KMS-11 (cell line): ENCODE measurements around the gene NLRC3.

Experiments used
- H2AFZ ChIP-seq: fragments of 200-600 bp; sonication (generic); 2 replicates; pipeline ENCODE4 v1.6.1; 2016; ENCODE audit warnings: antibody characterized with exemption, mixed run types, low read depth
- H3K27ac ChIP-seq: fragments of 200-600 bp; sonication (generic); 2 replicates; pipeline ENCODE4 v1.6.1; 2016; ENCODE audit warnings: mild to moderate bottlenecking, mixed run types
- H3K27me3 ChIP-seq: fragments of 200-600 bp; sonication (generic); 2 replicates; pipeline ENCODE4 v1.6.1; 2017; ENCODE audit warnings: mild to moderate bottlenecking, low read depth, mixed run types, moderate library complexity; ENCODE audit not compliant: insufficient read depth
- H3K36me3 ChIP-seq: fragments of 200-600 bp; sonication (generic); 2 replicates; pipeline ENCODE4 v1.6.1; 2017; ENCODE audit warnings: mild to moderate bottlenecking, mixed run types; ENCODE audit not compliant: insufficient read depth
- H3K4me1 ChIP-seq: fragments of 200-600 bp; sonication (generic); 2 replicates; pipeline ENCODE4 v1.6.1; 2016; ENCODE audit warnings: mild to moderate bottlenecking, low read depth, mixed run types; ENCODE audit not compliant: poor library complexity, severe bottlenecking
- H3K4me2 ChIP-seq: fragments of 200-600 bp; sonication (generic); 2 replicates; pipeline ENCODE4 v1.7.0; 2016; ENCODE audit warnings: mild to moderate bottlenecking, mixed run types
- H3K4me3 ChIP-seq: fragments of 200-600 bp; sonication (generic); IDR thresholded peaks from 2 replicates; pipeline ENCODE4 v1.6.1; 2017; ENCODE audit warnings: low read depth, low read length, mixed read lengths; ENCODE audit not compliant: insufficient read depth
- H3K79me2 ChIP-seq: fragments of 200-600 bp; sonication (generic); 2 replicates; pipeline ENCODE4 v1.6.1; 2016; ENCODE audit warnings: low read depth, mixed run types; ENCODE audit not compliant: insufficient read depth
- H3K9ac ChIP-seq: fragments of 200-600 bp; sonication (generic); 2 replicates; pipeline ENCODE4 v1.6.1; 2016; ENCODE audit warnings: mild to moderate bottlenecking, mixed run types
- H4K20me1 ChIP-seq: fragments of 200-600 bp; sonication (generic); 2 replicates; pipeline ENCODE4 v1.6.1; 2016; ENCODE audit warnings: mild to moderate bottlenecking, mixed run types; ENCODE audit not compliant: insufficient read depth
- CTCF ChIP-seq: fragments of 200-600 bp; sonication (generic); conservative IDR thresholded peaks from 2 replicates; pipeline ENCODE4 v1.6.1; 2017; ENCODE audit warnings: low read depth, mild to moderate bottlenecking, antibody characterized with exemption, low read length, moderate library complexity, mixed read lengths

The NLRC3 gene

GRCh38 chr16:3594316-3595109 is 17.3 kb upstream of the NLRC3 start:
- no peak overlapping the region for H3K27ac ChIP-seq
- no peak overlapping the region for H3K4me2 ChIP-seq
- H3K27me3 ChIP-seq: no peaks in the 10 kb centered on the region

GRCh38 chr16:3592559-3592958 is 15.4 kb upstream of the NLRC3 start:
- Histone ChIP-seq H3K9ac (no peak overlapping the region), H4K20me1 (no peaks in the 10 kb centered on the region), H3K36me3 (no peaks in the 10 kb centered on the region), H3K27me3 (no peaks in the 10 kb centered on the region), H3K4me1 (no peaks in the 10 kb centered on the region), H3K4me2 (no peak overlapping the region), H3K79me2 (no peaks in the 10 kb centered on the region), H2AFZ (no peak overlapping the region), H3K4me3 (no peak overlapping the region), H3K27ac (no peak overlapping the region)
- TF ChIP-seq CTCF: no peak

More at GRCh38 chr16:3594316-3595109, 17.3 kb upstream of the NLRC3 start:
- H2AFZ ChIP-seq: no peak overlapping the region
- TF ChIP-seq CTCF: no peak
- no peak overlapping the region for H3K4me3 ChIP-seq
- no peaks in the 10 kb centered on the region for H3K4me1 ChIP-seq
- no peaks in the 10 kb centered on the region for H3K79me2 ChIP-seq
- H3K36me3 ChIP-seq: no peaks in the 10 kb centered on the region
- no peak overlapping the region for H3K9ac ChIP-seq
- no peaks in the 10 kb centered on the region for H4K20me1 ChIP-seq

- no peak for TF ChIP-seq CTCF
- Histone ChIP-seq H3K27me3 (no peaks in the 10 kb centered on the region), H3K36me3 (no peaks in the 10 kb centered on the region)
Measured at GRCh38 chr16:3591991-3592390, 14.8 kb upstream of the NLRC3 start.

GRCh38 chr16:3591436-3591803 is 14.2 kb upstream of the NLRC3 start:
- Histone ChIP-seq H3K4me2 (no peak overlapping the region), H3K36me3 (no peaks in the 10 kb centered on the region), H2AFZ (no peak overlapping the region), H4K20me1 (no peaks in the 10 kb centered on the region), H3K4me1 (no peaks in the 10 kb centered on the region), H3K4me3 (no peak overlapping the region), H3K79me2 (no peaks in the 10 kb centered on the region), H3K27me3 (no peaks in the 10 kb centered on the region), H3K27ac (no peak overlapping the region), H3K9ac (no peak overlapping the region)
- TF ChIP-seq CTCF: no peak

More at GRCh38 chr16:3591991-3592390, 14.8 kb upstream of the NLRC3 start:
- Histone ChIP-seq H3K4me1 (no peaks in the 10 kb centered on the region), H3K4me2 (no peak overlapping the region), H3K9ac (no peak overlapping the region), H3K27ac (no peak overlapping the region), H4K20me1 (no peaks in the 10 kb centered on the region), H2AFZ (no peak overlapping the region), H3K4me3 (no peak overlapping the region), H3K79me2 (no peaks in the 10 kb centered on the region)
